Activated CD4-positive, alpha-beta T cell treated with anti-CD3 and anti-CD28 coated beads for 4 hours (primary cell): ENCODE data around the gene RPL31.
A peak's percentile ranks its signal among the peaks of the same experiment; 100 is the strongest.

ENCODE experiments used
- DNase-seq, 2 donors: peaks; one replicate each; pipeline ENCODE4 v3.0.0-alpha.2; 2020

RPL31 gene

GRCh38 chr2:100976061-100976460 lies 26.0 kb upstream of the RPL31 start:
- DNase-seq = no peak

DNA sequence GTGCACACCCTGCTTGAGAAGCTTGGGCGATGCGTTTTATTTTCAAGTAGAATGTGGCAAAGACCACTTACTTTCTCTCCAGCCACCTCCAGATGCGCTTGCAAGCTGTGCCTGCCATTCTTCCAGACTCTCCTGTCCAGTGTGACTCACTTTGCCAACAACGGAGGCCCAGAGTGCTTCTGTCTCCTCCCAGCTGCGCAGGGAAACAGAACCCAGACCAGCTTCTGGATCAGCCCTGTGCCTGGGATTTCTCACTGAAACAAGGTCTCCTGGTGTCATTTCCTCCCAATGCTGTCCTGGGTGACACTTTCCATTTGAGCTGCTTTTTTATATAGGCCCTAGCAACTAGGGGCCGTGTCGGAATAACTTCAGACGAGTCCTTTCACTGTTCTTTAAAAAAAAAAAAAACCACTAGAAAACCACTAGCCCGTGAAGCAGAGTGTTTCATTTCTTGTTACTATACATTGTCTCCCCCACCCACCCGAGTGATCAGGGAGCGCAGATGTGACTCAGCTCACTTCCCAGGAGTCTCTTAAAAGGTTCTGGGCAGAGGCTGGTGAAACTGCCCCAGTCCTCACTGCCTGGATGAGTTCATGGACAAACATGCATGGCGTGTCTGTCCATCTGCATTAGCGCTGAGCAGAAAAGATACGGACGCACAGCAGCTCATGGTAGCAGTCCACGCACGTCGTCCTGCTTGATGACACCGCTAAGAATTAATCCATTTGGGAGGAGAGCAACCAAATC lies 25.3 kb upstream of the RPL31 start:
- no peak for DNase-seq

- no peak for DNase-seq
These were observed 24.6 kb upstream of the RPL31 start for GRCh38 chr2:100977511-100977910.

DNA sequence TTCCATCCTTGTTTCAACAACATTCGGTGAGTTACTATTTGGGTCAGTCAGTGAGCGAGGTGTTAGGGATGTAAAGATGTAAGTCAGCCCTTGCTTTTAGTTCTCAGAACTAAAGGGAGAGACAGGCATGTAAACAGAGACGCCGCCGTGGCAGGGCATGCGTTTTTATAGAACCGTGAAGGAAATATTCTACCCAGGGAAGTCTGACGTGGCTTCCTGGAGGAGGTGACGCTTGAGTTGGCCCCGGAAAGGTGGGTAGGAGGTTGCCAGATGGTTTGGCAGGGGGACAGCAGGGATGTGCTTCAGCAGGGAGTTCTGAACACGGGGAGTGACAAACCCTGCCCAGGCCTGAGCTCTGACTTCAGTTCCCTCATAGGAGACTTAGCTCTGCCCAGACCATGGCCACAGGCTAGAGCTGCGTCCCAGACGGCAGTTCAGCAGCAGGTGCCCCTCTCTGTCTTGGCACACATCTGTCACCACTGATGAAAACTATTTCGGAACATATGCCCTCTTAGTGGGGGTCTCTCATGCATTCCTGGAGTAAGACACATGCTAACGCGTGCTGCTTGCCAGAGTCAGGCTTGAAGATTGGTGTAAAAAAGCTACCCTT lies 23.4 kb upstream of the RPL31 start:
- DNase-seq = no peak

- DNase-seq = no peak
These were observed 22.0 kb upstream of the RPL31 start for GRCh38 chr2:100980046-100980445.

DNA sequence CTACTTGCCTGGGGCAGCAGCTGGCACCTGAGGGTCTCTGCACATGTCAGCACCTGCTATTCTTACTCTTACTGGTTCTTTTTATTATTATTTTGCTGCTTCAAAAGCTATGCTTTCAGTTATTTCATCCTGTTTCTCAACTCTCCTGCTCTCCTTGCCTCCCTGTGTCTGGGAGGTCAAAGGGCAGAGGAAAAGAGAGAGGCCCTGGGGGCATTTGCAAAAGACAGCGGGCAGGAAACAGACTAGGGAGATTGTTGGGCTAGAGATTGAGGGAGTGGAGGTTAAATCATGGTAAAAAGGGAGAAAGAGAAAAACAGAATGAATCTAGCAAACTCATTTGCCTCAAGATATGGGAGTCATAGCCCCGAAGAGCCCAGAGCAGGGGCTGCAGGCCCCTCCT lies 21.1 kb upstream of the RPL31 start:
- no peak for DNase-seq

DNA sequence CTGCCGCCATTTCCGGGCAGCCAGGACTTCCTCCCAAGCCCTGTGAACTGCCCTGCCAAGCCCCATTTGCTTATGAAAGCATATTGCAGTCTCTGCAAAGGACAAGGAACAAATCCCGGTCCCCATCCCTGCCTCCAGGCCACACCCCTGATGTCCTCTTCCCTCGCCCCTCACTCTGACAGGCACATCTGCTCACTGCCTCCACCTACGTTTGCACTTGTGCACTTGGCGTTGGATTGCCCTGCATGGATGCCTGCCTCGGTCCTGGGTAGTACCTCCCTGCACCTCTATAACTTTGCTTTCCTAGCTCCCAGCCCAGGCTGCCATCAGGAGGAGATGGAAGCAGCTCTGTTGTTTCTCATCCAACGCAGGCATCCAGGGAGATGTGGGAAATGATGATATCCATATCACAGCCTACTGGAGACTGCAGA lies 19.6 kb upstream of the RPL31 start:
- no peak for DNase-seq

DNA sequence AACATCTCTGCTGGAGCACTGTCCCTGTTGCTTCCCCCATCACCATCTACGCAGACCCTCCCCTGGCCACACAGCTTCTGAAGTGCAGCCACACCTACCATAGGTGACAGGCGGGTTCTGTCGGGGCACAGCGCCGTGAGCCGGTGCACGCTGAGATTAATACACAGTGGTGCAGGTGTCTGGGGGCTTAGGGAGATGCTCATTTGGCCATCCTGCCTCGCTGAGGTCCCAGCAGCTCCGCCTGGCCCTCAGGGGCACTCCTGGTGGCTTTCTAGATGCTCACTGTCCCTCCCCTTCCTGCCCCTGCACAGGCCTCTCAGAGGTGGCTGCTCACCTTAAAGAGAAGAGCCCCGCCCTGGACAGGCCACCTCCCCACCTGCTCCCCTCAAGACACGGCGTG lies 18.9 kb upstream of the RPL31 start:
- DNase-seq = no peak

GRCh38 chr2:100983684-100984310 lies 18.3 kb upstream of the RPL31 start:
- no peak for DNase-seq

DNA sequence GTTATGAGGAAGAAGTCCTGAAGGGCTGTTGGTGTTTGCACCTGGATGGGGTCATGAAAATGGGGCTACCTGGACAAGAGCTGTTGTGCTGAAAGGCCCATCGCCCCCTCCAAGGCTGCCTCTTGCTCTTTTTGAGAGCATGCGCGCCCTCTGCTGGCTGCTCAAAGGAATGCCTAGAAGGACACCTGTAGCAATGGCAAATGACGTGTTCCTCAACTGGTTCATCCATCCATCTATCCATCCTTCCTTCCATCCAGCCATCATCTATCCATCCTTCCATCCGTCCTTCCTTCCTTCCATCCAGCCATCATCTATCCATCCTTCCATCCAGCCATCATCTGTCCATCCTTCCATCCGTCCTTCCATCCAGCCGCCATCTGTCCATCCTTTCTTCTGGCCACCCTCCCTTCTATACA lies 17.2 kb upstream of the RPL31 start:
- peak; percentile 73 to 79 for DNase-seq

DNA sequence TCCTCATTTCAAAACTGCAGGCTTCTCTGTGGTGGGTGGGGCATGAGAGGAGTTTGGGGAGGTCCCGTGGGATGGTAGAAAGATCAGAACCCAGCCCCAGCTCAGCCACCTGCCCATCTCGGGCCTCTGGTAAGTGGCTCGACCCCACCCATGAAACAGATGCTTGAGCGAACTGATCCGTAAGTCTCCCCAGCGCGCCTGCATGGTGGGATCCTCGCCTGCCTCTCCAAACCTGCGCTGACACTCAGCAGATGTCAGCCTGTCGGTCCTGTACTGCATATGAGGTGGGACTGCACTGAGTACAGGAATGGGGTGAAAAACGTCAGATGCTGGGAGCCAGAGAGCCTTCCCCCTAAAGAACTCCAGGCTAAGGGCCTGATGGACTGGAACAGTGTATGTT lies 15.9 kb upstream of the RPL31 start:
- no peak for DNase-seq

- no peak for DNase-seq
These were observed 14.6 kb upstream of the RPL31 start for GRCh38 chr2:100987536-100987935.

DNA sequence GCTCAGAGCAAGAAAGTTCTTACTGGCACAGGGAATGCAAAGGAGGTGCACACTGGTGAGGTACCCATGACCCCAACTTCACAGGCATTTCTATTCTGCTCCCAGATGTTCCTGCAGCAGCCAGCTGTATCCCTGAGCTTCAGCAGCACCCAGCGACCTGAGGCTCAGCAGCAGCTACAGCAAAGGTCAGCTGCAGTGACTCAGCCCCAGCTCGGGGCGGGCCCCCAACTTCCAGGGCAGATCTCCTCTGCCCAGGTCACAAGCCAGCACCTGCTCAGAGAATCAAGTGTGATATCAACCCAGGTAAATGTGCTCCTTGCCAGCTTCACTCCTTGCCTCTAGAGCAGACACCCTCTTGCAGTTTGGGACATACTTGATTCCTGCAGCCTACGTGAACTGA lies 14.1 kb upstream of the RPL31 start:
- DNase-seq = no peak

- DNase-seq = no peak
These were observed 13.3 kb upstream of the RPL31 start for GRCh38 chr2:100988630-100989417.

- DNase-seq = no peak
These were observed 12.4 kb upstream of the RPL31 start for GRCh38 chr2:100989666-100990065.

- DNase-seq = no peak
These were observed 11.9 kb upstream of the RPL31 start for GRCh38 chr2:100990166-100990565.

DNA sequence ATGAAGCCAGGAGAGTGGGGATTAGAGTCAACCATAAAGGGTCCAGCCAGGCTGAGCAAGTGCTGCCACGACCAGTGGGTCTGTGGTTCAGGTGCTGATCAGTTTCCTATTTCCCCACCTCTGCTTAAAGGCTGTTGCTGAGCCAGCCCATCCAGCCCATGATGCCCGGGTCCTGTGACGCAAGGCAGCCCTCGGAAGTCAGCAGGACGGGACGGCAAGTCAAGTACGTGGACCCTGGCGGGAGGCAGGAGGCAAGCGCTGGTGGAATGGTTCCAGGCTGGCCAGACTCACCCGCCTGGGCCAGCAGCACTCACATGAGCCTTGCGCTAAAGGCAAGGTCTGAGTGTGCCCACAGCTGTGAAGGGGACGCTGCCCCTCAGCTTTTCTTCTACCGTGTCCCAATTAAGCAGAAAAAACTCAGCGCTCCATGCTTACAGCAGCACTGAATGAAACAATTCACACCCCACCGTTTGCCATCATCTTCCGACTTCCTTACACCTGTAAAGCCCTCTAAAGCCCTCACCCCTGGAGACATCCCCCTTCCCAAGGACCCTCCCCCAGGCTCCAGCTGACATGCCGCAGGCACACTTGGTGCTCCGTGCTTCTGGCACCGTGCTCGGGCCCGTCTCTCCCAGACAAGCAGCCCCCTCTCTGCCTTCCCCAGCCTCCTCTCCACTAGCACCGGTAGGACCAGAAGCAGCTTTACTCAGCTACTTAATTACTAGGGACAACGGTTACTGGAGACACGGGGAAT lies 11.3 kb upstream of the RPL31 start:
- DNase-seq = no peak

DNA sequence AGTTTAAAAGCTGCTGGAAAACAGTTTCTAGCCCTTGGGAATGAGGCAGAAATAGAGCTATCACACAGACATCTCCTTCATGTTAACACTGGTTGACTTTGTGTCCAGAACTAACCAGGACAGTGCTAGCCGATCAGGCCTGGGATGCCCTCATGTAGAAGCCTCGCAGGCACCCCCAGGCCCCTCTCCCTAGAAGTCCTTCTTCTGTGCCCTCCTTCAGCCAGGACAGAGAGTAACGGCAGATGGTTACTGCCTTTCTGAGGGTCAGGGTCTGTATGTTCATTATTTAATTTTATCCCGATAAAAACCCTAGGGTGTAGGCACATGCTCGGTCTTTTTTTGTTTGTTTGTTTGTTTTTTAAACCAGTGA lies 10.7 kb upstream of the RPL31 start:
- DNase-seq = no peak

DNA sequence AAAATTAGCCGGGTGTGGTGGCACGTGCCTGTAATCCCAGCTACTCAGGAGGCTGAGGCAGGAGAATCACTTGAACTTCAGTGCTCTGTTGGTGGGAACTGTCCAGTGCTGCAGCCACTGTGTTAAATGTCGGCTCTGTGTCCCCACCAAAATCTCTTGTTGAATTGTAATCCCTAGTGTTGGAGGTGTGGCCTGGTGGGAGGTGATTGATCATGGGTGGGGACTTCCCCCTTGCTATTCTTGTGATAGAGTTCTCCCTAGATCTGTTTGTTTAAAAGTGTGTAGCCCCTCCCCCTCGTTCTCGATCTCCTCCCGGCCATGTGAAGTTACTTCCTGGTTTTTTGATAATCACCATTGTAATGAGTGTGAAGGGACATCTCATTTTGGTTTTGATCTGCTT lies 9.8 kb upstream of the RPL31 start:
- DNase-seq = no peak

- no peak for DNase-seq
These were observed 8.8 kb upstream of the RPL31 start for GRCh38 chr2:100993294-100993693.

DNA sequence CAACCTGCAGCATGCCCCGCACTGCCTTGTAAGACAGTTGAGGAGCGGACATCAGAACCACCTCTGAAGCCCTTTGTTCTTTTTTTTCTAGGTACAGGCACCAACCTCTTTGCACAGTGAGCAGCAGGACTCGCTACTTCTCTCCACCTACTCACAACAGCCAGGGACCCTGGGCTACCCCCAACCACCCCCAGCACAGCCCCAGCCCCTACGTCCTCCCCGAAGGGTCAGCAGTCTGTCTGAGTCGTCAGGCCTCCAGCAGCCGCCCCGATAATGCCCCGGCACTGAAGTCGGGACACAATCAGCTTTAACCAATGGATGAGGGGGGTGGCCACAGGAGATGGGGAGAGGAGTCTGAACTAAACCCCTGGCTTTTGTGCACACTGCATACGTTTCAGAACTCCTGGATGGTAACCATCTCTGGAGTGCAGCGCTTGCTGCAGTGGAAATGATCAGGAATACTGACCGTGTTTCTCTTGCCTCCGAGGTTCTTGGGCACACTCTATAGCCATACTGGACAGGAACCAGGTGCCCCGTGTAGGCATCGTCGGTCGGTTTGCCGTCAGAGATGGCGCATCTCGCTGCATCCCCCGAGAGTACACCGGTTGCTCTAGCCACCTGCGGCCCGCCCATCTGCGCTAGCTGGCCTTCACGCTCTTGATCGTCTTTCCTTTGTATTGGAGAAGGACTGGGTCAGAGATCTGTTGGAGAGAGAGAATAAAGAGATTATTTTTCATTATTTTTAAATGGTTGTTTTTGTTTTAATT lies 6.6 kb upstream of the RPL31 start:
- DNase-seq = no peak
